Esophagus mucosa (tissue), 1 donor: ENCODE measurements around the gene TSHZ3. TPM values are rescaled to one million over a fixed set of nuclear protein-coding genes. Genes with fewer than 3 reads are reported as not detected.
A peak's percentile ranks its signal among the peaks of the same experiment; 100 is the strongest.

ENCODE experiments used
- ATAC-seq: fragments of 200-7000 bp; cut with Tn5 transposase; one replicate; pipeline ENCODE4 v1.9.1; 2020
- total RNA-seq: library from RNA; stranded (reverse); gene quantifications from one replicate; pipeline ENCODE4 v1.2.4, GENCODE V29; 2023
- donor health status: DM: yes; HTN: yes; CAD: no.

Gene TSHZ3
- total RNA-seq, 1 donor from 2014 or later: 1.6 TPM

GRCh38 chr19:31260171-31260933 is 88.9 kb downstream of the TSHZ3 start:
- no peak for ATAC-seq

- no peak for ATAC-seq
Measured at GRCh38 chr19:31258211-31259052, 90.8 kb downstream of the TSHZ3 start.

- ATAC-seq: no peak
Measured at GRCh38 chr19:31257426-31258130, 91.7 kb downstream of the TSHZ3 start.

- ATAC-seq: no peak
Measured at GRCh38 chr19:31257025-31257424, 92.2 kb downstream of the TSHZ3 start.

- no peak for ATAC-seq
Measured at GRCh38 chr19:31256593-31256960, 92.7 kb downstream of the TSHZ3 start.

GRCh38 chr19:31255831-31256592 is 93.2 kb downstream of the TSHZ3 start:
- ATAC-seq: no peak

- no peak for ATAC-seq
Measured at GRCh38 chr19:31255174-31255799, 93.9 kb downstream of the TSHZ3 start.

- peak; percentile 11 for ATAC-seq
Measured at GRCh38 chr19:31254611-31255010, 94.6 kb downstream of the TSHZ3 start.

- ATAC-seq: peak; percentile 84
Measured at GRCh38 chr19:31254180-31254551, 95.1 kb downstream of the TSHZ3 start.

GRCh38 chr19:31253526-31254179 is 95.6 kb downstream of the TSHZ3 start:
- ATAC-seq: no peak

- no peak for ATAC-seq
Measured at GRCh38 chr19:31252441-31252840, 96.8 kb downstream of the TSHZ3 start.

GRCh38 chr19:31249217-31249616 is 100.0 kb downstream of the TSHZ3 start:
- no peak for ATAC-seq

- ATAC-seq: no peak
Measured at GRCh38 chr19:31235806-31236205, 113.4 kb downstream of the TSHZ3 start.

GRCh38 chr19:31233295-31233800 is 115.9 kb downstream of the TSHZ3 start:
- no peak for ATAC-seq

GRCh38 chr19:31232871-31233270 is 116.4 kb downstream of the TSHZ3 start:
- ATAC-seq: no peak

- ATAC-seq: no peak
Measured at GRCh38 chr19:31232180-31232579, 117.1 kb downstream of the TSHZ3 start.

- no peak for ATAC-seq
Measured at GRCh38 chr19:31231237-31231636, 118.0 kb downstream of the TSHZ3 start.

- ATAC-seq: no peak
Measured at GRCh38 chr19:31226151-31226935, 122.9 kb downstream of the TSHZ3 start.
